22Rv1 (cell line): Measurements from ENCODE around the gene ATRN.

ENCODE experiments used
- ZFX ChIP-seq: fragments of 450-650 bp; IDR thresholded peaks from 2 replicates; pipeline ENCODE4 v1.6.1; 2017; ENCODE audit warnings: antibody characterized with exemption, borderline replicate concordance
- TF ChIP-seq, protein P1 (sequence below): fragments of 450-650 bp; IDR thresholded peaks from 2 replicates; pipeline ENCODE4 v1.5.1; 2017; ENCODE audit warnings: mild to moderate bottlenecking

DNA sequence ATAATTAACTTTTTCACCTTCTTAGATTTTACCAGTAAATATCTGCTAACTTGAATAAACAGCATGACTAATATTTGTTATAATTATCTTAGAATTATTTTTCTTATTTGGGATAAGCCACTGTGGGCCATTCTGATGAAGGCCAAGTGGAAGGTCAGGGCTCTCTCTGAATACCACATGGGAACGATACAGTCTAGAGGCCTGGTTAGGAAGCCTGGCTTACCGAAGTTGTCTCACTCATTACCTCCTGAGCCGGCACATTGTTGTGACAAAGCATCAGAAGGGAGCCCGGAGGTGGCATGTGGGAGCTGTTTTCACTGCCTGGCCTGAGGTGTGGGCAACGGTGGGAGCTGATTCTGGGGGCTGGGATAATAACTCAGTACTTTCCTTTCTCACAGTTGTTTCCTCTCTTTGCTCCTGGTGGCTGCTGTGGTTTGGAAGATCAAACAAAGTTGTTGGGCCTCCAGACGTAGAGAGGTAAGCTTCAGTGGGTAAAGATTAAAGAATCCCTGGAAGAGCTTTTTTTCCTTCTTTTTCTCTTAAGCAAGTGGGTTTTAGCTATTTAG lies 163.2 kb downstream of the ATRN start:
- TF ChIP-seq, protein P1, sequence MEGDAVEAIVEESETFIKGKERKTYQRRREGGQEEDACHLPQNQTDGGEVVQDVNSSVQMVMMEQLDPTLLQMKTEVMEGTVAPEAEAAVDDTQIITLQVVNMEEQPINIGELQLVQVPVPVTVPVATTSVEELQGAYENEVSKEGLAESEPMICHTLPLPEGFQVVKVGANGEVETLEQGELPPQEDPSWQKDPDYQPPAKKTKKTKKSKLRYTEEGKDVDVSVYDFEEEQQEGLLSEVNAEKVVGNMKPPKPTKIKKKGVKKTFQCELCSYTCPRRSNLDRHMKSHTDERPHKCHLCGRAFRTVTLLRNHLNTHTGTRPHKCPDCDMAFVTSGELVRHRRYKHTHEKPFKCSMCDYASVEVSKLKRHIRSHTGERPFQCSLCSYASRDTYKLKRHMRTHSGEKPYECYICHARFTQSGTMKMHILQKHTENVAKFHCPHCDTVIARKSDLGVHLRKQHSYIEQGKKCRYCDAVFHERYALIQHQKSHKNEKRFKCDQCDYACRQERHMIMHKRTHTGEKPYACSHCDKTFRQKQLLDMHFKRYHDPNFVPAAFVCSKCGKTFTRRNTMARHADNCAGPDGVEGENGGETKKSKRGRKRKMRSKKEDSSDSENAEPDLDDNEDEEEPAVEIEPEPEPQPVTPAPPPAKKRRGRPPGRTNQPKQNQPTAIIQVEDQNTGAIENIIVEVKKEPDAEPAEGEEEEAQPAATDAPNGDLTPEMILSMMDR: no peak
- no peak for TF ChIP-seq ZFX
